Tibial nerve (tissue), 4 donors: ENCODE measurements around the gene OR2AK2.

Experiments
- CTCF ChIP-seq, 5 experiments: fragments of 200-600 bp in 3 of 5; fragments of 450-650 bp in 2 of 5; sonication (generic) in 3 of 5; IDR thresholded peaks; one replicate each; pipeline ENCODE4 v1.5.1; 2016 to 2019; ENCODE audit warnings: antibody characterized with exemption in 5 of 5, mild to moderate bottlenecking in 3 of 5, moderate library complexity in 2 of 5
- EP300 ChIP-seq, 2 donors: sonication (generic); formaldehyde crosslinking; IDR thresholded peaks; one replicate each; pipeline ENCODE4 v1.6.1; 2017; ENCODE audit warnings: antibody characterized with exemption in 2 of 2, mild to moderate bottlenecking in 1 of 2
- POLR2A ChIP-seq, 2 donors: fragments of 450-650 bp; IDR thresholded peaks; one replicate each; pipeline ENCODE4 v1.6.1; 2017; ENCODE audit warnings: antibody characterized with exemption in 2 of 2, mild to moderate bottlenecking in 2 of 2, moderate library complexity in 2 of 2

GRCh38 chr1:247919952-247920351, 45.1 kb upstream of the OR2AK2 start, which contains the start of gene OR2T8:
- TF ChIP-seq POLR2A (IDR thresholded peaks at IDR 0.05) (no peak), CTCF (IDR thresholded peaks at IDR 0.05) (no peak), EP300 (IDR thresholded peaks at IDR 0.05) (no peak)
